ENCODE measurements around the gene DMRT2. TPM values are rescaled to one million over a fixed set of nuclear protein-coding genes. Genes with fewer than 3 reads are reported as not detected.

DMRT2 gene
- total RNA-seq, 1 experiment from 2014 or later: not detected

DNA sequence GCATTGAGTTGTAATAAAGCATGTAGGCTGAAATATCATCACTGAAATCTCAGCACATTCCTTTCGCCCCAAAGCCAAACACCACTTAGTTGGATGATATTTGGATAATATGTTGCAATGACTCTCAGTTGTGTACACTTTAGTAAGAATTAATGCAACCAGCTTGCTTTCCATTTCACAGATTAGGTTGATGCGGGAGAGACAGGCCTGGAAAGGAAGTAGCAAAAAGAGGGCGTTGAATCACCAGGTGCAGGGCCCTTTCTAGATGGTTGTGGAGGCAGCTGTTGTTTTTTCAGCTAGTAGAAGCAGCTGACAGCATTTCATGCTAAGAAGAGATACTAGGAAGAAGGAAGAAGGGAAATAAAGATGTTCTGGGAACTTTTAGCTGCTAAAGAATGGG, 42.8 kb upstream of the DMRT2 start:
- Histone ChIP-seq H3K9me3 (ENCODE audit: control insufficient read depth, low read depth, low read length) (no peaks in the 10 kb centered on the region), H4K20me1 (ENCODE audit: control insufficient read depth, insufficient read depth, insufficient read length) (no peaks in the 10 kb centered on the region), H3K4ac (ENCODE audit: low read depth, low read length) (no peak overlapping the region), H3K23me2 (ENCODE audit: insufficient read length, low read depth, low read length, poor library complexity, severe bottlenecking) (no peaks in the 10 kb centered on the region), H3K79me2 (ENCODE audit: insufficient read depth, low read length) (no peaks in the 10 kb centered on the region), H3T11ph (ENCODE audit: low read length) (no peak overlapping the region), H4K8ac (replicated peaks; ENCODE audit: insufficient read length, low read depth, low read length) (no peak overlapping the region), H2BK5ac (ENCODE audit: insufficient read length, low read length) (no peak overlapping the region), H2BK12ac (ENCODE audit: insufficient read length, low read depth, low read length) (no peak overlapping the region), H2BK15ac (ENCODE audit: low read depth, low read length) (no peak overlapping the region), H3K4me2 (ENCODE audit: insufficient read depth, insufficient read length, low read length) (no peak overlapping the region), H2AFZ (ENCODE audit: low read length) (no peak overlapping the region), H3K27me3 (ENCODE audit: insufficient read depth, low read length) (no peaks in the 10 kb centered on the region), H3K56ac (ENCODE audit: insufficient read length, low read depth, low read length) (no peak overlapping the region), H2BK120ac (ENCODE audit: low read depth, low read length, poor library complexity, severe bottlenecking) (no peak overlapping the region), H2AK5ac (ENCODE audit: insufficient read length, low read length) (no peak overlapping the region), H3K79me1 (ENCODE audit: insufficient read depth, low read depth, low read length, poor library complexity, severe bottlenecking) (no peaks in the 10 kb centered on the region), H3K18ac (ENCODE audit: insufficient read length, low read depth, low read length) (no peak overlapping the region), H3K9ac (ENCODE audit: extremely low read depth, insufficient read length, low read length) (no peak overlapping the region), H3K4me1 (ENCODE audit: insufficient read depth, low read length) (0 out of 2 replicates have a peak, but pooled peaks cover 2% of the 10 kb centered on the region), H4K91ac (ENCODE audit: insufficient read length, low read depth, low read length) (no peak overlapping the region), H3K14ac (ENCODE audit: insufficient read depth, low read length) (no peak overlapping the region), H4K5ac (ENCODE audit: insufficient read length, low read depth, low read length) (no peak overlapping the region), H2BK20ac (ENCODE audit: low read depth, low read length, poor library complexity, severe bottlenecking) (no peak overlapping the region), H3K27ac (ENCODE audit: insufficient read length, low read depth, low read length) (no peak overlapping the region), H3K23ac (ENCODE audit: insufficient read length, low read depth, low read length) (no peak overlapping the region)
- no peak for TF ChIP-seq CTCF (conservative IDR thresholded peaks at IDR 0.05)
- H3K9me3 Mint-ChIP-seq: peaks cover 0 to 3% of the 10 kb centered on the region in 2 experiments; a peak in 1 of 5 replicates
- no peaks in the 10 kb centered on the region for H3K36me3 Mint-ChIP-seq (ENCODE audit: insufficient read depth in 1 of 3, low read depth in 3 of 3)
- no CpG with 5 or more reads among the region's 3 CpGs for WGBS (ENCODE audit: extremely low coverage, insufficient read length, low lambda C conversion rate)
- H3K27me3 Mint-ChIP-seq (ENCODE audit: low read depth): peaks cover 26% of the 10 kb centered on the region
- no peak overlapping the region for H3K27ac Mint-ChIP-seq
- no peak for DNase-seq
- H3K4me1 Mint-ChIP-seq: peaks cover 2 to 11% of the 10 kb centered on the region in 2 experiments; a peak in 3 of 4 replicates
- H3K4me3 Mint-ChIP-seq: no peak overlapping the region
